Measurements from ENCODE around the gene EGR4.

The EGR4 gene

GRCh38 chr2:73268830-73269685, 24.3 kb downstream of the EGR4 start:
- no peak overlapping the region for H3K4me3 ChIP-seq (ENCODE audit: low read depth, low read length)
- TF ChIP-seq CTCF (IDR thresholded peaks at IDR 0.05; ENCODE audit: borderline replicate concordance, insufficient read depth, low read depth, low read length) = no peak

- no peak for TF ChIP-seq CTCF (IDR thresholded peaks at IDR 0.05; ENCODE audit: borderline replicate concordance, insufficient read depth, low read depth, low read length)
- no peak overlapping the region for H3K4me3 ChIP-seq (ENCODE audit: low read depth, low read length)
Observed at GRCh38 chr2:73268366-73268829, 24.9 kb downstream of the EGR4 start.

GRCh38 chr2:73267008-73267407, 26.3 kb downstream of the EGR4 start:
- H3K4me3 ChIP-seq (ENCODE audit: low read depth, low read length) = no peak overlapping the region

DNA sequence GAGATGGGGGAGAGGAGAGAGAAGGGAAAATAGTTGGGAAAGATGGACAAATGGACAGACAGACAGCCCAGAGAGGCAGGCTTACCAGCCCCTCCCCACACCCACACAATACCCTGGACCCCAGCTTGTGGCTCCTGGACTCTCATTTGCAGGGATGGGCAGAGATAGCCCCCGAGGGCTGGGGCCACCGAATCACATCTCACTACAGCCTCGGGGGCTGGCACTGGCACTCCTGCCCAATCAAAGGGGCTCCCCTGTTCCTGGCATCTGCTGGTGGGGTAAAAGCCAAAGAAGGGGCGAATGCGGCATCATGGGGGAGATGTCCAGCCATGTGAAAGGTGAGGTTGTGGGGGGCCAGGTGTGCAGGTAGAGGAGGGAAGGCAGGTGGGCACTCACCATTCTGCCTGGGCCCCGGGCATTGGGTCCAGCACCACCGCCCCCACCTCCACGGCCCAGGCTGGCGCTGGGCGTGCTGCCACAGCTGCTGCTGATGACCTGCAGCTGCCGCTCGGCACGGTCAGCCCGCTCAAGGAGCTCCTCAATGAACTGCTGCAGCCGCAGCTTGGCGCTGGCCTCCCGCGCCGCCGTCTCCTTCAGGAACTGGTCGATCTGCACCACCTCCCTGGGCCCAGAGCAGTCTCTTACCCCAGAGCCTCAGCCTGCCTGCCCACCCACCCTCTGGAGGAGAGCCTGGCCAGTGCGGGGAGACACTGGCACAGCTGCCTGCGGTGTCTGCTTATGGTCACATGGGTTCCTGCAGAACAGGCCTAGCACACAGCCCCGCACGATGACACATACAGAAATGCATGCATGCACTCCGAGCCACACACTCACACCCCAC, 27.1 kb downstream of the EGR4 start:
- no peak for TF ChIP-seq CTCF (IDR thresholded peaks at IDR 0.05; ENCODE audit: borderline replicate concordance, insufficient read depth, low read depth, low read length)
- no peak overlapping the region for H3K4me3 ChIP-seq (ENCODE audit: low read depth, low read length)

More at GRCh38 chr2:73267008-73267407, 26.3 kb downstream of the EGR4 start:
- TF ChIP-seq CTCF (IDR thresholded peaks at IDR 0.05; ENCODE audit: borderline replicate concordance, insufficient read depth, low read depth, low read length) = no peak

- TF ChIP-seq CTCF (IDR thresholded peaks at IDR 0.05; ENCODE audit: borderline replicate concordance, insufficient read depth, low read depth, low read length) = no peak
- H3K4me3 ChIP-seq (ENCODE audit: low read depth, low read length) = no peak overlapping the region
Observed at GRCh38 chr2:73265298-73266060, 27.9 kb downstream of the EGR4 start.

GRCh38 chr2:73264783-73265182, 28.6 kb downstream of the EGR4 start:
- no peak for TF ChIP-seq CTCF (IDR thresholded peaks at IDR 0.05; ENCODE audit: borderline replicate concordance, insufficient read depth, low read depth, low read length)
- no peak overlapping the region for H3K4me3 ChIP-seq (ENCODE audit: low read depth, low read length)

Measured in GM12875 (cell line).